Inferior parietal cortex (tissue), 1 donor: ENCODE results near the gene TMA7B.
"Not testable (repeated sequence)": the region's sequence is repeated elsewhere in the genome, so short reads cannot be mapped to it uniquely, and the experiment has no call there.

Experiments
- DNase-seq: peaks from one replicate; pipeline ENCODE4 v3.0.0-alpha.2; 2016; ENCODE audit errors: extremely low spot score

TMA7B gene

GRCh38 chr22:39983346-39983745, 23.1 kb downstream of the TMA7B start:
- DNase-seq: no peak

- no peak for DNase-seq
Observed at GRCh38 chr22:39984006-39984405, 23.8 kb downstream of the TMA7B start.

DNA sequence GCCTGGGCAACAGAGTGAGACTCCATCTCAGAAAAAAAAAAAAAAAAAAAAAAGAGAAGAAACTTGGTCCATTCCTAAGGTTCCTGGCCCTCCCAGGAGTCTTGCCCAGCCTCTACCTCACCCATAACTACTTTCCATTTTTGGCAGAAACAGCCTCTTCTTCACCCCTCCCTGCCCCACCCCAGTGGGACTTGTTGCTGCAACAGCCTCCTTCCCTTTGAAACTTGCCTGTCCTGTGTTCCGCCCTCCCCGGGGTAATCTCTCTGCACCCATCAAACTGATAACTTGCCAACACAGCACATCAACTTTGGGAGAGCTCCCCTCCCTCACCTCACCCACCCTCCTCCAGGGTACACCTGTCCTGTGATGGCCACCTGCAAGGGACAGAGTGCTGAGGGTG, 24.5 kb downstream of the TMA7B start:
- DNase-seq: no peak

DNA sequence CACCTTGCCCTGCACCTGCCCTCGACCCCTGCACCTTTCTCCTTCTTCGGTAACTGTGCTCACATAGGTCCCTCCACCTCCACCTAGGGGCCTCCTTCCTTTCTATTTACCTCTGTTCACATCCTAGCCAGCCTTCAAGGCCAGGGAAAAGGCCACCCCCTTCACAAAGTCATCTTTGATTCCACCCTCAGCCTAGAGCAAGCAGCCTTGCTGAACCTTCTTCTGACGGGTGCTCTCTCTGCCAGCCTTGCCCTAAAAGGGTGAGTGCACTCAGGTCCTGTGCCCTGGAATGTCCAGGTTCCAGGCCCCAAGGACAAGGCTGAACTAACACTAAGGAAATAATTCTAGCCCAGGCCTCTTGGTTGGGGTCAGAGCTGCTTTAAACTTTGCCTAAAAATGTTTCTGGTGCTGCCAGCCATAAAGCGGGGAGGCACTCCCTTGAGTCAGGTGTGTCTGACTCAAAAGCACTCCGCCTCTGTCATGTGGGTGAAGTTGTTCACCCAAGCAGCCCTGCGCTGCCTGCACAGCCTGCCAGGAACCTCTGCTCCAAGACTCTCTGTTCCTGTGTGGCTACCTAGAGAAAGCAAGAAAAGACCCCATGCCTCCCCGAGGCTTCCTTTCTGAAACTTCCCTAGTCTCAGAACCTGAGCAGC, 25.3 kb downstream of the TMA7B start:
- DNase-seq: no peak

DNA sequence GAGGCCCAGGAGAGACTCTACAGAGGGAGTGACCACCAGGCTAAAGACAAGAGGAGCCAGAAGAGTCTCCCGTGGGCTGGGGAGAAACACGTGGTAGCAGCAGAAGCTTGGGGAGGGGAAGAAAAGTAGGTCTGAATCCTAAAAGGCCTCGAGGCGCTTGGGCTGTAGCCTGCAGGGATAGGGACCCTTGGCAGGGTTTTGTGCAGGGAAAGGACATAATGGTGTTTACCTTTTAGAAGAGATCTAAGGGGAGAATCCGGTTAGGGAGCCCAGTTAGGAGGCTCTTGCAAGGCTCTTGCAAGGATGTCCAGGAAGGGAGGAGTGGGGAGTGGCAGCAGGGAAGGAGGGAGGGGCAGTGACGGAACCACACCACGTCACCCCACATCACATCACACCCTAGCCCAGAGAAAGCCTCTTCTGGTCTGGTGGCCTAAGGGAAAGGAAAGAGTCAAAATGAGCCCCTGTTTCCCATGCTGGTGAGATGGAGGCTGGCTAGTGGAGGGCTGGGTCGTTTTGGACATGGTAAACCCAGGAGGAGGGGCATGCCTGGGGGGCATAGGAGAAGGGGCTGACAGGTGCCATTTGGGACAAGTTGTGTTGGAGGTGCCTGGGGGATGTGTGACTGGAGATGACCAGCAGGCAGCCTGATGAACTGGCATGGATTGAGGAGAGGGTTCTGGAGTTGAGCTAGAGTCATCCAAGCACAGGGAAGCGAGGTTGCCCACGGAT, 28.4 kb downstream of the TMA7B start:
- DNase-seq: no peak

DNA sequence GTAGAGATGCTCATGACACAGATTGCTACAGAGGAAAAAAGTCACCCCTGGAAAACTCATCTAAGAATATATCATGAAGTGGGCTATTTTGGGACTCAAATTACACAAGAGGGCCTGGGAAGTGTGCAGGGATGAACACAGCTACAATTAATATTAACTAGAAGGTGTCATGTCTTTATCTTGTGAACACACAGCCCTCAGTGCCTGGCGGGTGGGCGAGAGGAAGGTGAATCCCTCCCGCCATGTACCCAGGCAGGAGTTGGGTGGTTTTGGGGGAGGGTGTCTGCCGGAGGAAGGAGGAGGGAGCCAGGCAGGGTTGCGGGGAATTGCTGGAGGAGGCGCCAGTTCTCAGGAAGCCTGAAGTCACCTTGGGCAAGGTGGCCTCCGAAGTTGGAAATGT, 29.4 kb downstream of the TMA7B start:
- DNase-seq: no peak

- no peak for DNase-seq
Observed at GRCh38 chr22:39990686-39991085, 30.5 kb downstream of the TMA7B start.

DNA sequence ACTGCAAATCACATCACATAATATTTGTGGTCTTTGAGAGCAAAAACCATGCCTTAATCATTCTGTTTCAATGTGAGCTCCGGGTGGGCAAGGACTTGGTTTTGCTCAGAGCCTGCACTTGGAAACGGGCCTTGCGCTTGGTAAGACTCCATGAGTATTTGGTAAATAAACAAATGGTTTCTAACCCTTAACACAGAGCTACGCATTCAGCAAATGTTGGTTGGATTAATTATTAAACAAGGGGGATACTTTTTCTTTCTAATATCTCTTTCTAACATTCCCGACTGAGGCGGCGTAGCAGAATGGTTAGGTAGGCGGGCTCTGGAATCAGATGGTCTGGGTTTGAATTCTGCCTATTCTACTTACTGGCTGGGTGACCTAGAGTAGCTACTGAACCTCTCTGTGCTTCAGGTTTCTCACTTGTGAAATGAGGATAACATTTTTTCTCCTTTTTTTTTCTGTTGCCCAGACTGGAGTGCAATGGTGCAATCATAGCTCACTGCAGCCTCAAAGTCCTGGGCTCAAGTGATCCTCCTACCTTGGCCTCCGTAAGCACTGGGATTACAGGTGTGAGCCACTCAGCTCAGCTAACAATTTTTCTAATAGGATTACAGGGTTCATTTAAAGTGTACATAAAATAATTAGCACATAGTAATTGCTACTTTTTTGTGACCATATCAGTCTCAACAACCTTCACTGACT, 31.1 kb downstream of the TMA7B start:
- DNase-seq: no peak

- DNase-seq: no peak
Observed at GRCh38 chr22:39992088-39992826, 32.1 kb downstream of the TMA7B start.

DNA sequence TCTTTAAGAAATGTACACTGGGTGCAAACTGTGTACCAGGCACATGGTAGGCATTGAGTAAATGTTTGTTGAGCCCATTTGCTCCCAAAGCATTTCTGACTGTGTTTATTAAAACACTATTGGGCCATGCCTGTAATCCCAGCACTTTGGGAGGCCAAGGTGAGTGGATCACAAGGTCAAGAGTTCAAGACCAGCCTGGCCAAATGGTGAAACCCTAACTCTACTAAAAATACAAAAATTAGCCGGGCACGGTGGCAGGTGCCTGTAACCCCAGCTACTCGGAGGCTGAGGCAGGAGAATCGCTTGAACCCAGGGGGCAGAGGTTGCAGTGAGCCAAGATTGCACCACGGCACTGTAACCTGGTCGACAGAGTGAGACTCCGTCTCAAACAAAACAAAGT, 32.7 kb downstream of the TMA7B start:
- DNase-seq: not testable (repeated sequence)

GRCh38 chr22:39994041-39994565, 33.9 kb downstream of the TMA7B start:
- DNase-seq: no peak

DNA sequence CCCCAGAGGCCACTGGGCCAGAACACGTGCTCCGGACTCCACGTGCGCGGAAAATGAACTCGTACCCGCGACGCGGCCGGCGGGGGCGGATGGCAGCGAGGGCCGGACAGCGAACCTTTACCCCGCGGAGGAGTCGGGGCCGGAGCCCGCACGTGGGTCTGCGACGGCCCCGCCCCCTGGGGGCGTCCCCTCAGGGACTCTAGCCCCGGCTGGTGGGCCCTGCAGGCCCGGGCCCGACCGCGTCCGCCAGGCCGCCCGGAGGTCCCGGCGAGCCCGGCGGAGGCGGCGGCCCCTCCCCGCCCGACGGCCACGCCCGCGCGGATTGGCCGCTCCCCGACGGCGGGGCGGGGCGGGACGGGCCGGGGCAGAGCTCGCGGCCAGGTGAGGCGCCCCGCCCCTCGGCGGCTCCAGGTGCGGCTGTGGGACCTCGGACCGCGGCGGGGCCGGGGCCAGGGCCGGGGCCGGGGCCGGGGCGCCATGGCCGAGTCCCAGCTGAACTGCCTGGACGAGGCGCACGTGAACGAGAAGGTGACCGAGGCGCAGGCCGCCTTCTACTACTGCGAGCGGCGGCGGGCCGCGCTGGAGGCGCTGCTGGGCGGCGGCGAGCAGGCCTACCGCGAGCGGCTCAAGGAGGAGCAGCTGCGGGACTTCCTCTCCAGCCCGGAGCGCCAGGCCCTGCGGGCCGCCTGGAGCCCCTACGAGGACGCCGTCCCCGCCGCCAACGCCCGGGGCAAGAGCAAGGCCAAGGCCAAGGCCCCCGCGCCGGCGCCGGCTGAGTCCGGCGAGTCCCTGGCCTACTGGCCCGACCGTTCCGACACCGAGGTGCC, 34.6 kb downstream of the TMA7B start, which contains the start of gene FAM83F:
Gene FAM83F (plus strand): TSS at position 389 of the 827 bp plus-strand sequence. CDS start 89 bp downstream, at position 478.
- no peak for DNase-seq

DNA sequence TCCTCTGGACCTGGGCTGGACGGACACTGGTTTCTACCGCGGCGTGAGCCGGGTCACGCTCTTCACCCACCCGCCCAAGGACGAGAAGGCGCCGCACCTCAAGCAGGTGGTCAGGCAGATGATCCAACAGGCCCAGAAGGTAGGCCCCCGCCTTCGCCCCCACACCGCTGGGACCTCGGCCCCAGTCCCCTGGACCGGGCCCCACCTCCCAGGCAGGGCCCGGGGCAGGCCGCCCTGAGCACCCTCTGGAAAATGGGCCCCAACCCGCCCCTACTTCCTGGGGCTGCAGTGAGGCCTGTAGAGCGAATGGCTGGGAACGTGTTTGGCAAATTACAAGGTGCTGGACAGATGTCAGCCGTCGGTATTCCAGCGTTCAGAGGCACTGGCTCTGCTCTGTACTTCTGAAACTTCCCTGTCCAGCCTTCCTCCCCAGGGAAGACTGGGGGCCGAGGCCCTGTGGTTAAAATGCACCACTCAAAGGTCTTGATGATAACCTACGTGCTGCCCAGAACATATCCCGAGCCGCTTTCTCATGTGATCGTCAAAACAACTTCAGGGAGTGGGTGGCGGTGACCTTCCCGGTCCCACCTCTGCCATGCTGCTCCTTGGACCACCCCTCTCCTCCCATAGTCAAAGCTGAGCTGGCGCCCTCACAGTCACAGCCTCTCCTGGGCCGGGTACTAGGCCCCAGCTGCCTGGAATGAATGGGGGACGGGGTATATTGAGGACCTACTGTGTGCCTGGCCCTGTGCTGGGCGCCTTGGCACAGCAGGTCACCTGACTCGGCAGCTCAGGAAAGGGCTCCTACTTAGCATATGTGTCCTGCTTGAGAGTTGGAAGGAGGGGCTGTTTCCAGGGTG, 35.4 kb downstream of the TMA7B start:
- DNase-seq: no peak

- no peak for DNase-seq
Observed at GRCh38 chr22:39996732-39997131, 36.5 kb downstream of the TMA7B start.

DNA sequence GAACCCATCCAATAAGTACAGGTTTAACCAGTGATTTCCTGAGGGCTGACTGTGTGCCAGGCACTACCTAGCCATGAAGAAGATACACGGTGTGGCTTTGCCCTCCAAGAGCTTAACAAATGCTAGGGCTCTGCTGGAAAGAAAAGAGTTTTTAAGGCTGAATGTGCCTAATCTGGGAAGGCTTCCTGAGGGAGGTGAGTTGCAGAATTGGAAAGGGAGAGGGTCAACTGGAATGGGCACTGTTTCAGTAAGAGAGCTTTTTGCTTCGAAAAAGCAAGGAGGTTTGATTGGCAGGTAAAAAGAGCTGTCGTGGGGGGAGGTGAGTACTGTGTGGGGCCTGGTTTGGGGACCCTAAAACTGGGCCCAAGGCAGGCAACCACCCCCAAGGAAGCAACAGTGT, 37.2 kb downstream of the TMA7B start:
- DNase-seq: no peak

GRCh38 chr22:39997939-39998726, 37.9 kb downstream of the TMA7B start:
- no peak for DNase-seq

DNA sequence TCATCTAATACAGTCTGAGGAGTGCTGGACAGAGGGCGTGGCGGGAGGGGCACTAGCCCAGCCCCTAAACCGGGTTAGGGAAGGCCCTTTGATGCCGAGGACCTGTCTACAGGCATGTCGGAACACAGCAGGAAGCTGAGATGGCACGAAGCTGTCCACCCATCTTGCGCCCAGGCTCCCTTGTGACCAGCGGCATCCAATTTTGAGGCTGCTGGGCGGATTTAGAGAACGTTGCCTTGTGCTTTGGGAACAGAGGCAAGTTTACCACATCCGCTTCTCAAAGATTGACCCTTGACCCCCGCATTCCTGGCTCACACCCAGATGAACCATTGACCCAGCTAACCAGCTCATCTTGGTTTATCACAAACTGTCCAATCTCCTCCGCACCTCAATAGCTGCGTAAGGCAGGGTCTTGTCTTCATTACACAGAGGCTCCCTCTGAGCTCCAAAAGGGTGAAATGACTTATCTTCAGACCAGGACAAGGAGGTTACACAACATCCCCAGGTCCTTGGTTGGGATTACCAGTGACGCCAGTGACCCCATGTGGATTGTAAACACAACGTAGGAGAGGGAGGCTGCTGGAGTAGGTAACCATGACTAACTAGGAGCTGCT, 39.1 kb downstream of the TMA7B start:
- DNase-seq: peak; percentile 25

DNA sequence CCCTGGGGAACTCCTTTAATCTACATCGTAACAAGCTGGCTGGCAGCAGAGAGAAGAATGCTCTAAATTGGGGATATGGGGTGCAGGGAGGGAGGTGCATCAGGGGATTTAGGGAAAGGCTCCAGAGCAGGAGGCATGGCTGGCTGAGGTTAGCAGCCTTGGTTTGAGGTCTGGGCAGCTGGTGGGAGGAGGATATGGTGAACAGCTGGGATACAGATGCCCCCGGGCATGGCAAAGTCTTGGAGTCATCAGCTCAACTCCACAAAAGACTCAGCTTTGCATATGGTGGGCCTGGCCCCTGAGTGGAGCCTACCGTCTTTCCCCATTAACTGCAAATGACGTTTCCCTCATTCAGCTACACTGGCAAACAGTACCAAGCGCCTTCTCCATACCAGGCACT, 40.0 kb downstream of the TMA7B start:
- no peak for DNase-seq

DNA sequence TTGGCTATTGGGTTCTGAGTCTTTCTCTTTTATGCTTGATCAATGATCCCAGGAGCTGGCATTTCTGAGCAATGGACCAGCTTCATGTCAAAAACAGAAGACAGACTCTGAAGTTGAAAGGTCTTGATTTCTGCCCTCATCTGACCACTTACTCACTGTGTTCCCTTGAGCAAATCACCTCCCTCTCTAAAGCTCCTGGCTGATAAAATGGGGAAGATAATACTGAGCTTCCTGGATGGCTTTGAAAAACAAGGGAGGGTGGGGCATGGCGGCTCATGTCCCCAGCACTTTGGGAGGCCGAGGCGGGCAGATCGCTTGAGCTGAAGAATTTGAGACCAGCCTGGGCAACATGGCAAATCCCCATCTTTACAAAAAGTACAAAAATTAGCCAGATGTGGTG, 40.9 kb downstream of the TMA7B start:
- no peak for DNase-seq
